ENCODE measurements around the gene FOSL1. TPM values are rescaled to one million over a fixed set of nuclear protein-coding genes. Genes with fewer than 3 reads are reported as not detected.
A peak's percentile ranks its signal among the peaks of the same experiment; 100 is the strongest.

Gene FOSL1
- polyA plus RNA-seq, 12 donors, result 0.15 to 1.0 (median 0.24) TPM; not detected in 3

- DNase-seq, result no peak
Measured at GRCh38 chr11:65919573-65920371, 19.6 kb upstream of the FOSL1 start.

GRCh38 chr11:65919141-65919572 is 19.0 kb upstream of the FOSL1 start, which contains the start of gene DRAP1:
DRAP1 (plus strand) TSS chr11:65919426; CDS start chr11:65919502, 76 bp downstream.
- DNase-seq, result peak; percentile 97

GRCh38 chr11:65918211-65919140 is 18.3 kb upstream of the FOSL1 start, which contains the start of gene C11orf68:
C11orf68 (minus strand) TSS chr11:65919062; CDS start chr11:65919031, 31 bp downstream.
- no peak for DNase-seq

GRCh38 chr11:65917434-65918210 is 17.4 kb upstream of the FOSL1 start:
- no peak for DNase-seq

DNA sequence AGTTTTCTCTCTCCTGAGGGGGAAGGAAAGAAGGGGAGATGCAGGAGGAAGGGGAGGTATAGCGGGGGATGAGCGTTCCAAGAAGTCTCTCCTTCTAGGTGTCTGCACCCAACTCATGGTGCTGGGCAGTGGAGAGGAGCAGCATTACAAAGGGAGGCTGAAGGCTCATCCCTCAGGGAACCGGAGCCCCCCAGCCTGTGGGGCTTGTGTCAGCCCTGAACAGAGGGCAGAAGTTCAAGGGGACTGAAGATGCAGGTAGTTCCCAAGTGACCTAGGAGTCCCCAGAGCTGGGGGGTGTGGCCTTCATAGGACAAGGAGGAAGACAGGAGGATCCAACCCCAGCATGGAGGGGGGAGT is 16.9 kb upstream of the FOSL1 start:
- no peak for DNase-seq

DNA sequence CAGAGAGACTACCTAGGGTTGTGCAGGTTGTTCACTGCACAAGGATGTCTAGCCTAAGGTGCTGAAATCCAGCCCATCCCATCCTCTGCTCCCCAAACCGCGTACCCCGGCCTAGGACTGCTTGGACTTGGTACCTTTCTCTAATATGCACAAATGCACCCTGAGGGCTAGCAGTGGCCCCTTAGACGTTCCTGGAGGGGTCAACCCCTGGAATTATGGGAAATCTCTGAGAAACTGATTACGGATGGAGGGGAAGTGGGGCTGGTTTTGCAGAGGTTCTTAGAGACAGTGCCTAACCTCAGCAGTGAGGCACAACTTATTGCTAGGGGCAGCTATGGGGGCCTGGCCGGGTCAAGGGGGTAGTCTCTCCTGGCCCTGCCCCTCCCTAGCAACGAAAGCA is 16.2 kb upstream of the FOSL1 start:
- no peak for DNase-seq

DNA sequence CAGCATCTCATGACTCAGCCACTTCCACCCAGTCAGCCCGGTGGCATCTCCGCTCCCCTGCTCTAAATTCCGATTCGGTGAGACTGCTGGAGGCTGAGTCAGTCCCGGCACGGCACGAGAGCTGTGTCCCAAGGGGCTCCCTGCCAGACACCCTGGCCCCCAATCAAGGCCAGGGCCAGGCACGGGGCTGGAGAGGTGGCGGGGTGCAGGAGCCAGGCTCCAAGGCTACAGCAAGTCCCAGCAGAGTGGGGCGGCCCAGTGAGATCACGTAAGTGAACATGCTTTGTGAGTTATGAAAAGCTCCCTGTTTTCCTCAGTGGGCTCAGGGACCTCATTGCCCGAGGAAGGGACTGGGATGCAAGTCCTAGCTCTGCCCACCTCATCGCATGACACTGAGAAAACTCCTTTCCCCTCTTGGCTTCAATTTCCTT is 15.6 kb upstream of the FOSL1 start:
- no peak for DNase-seq

DNA sequence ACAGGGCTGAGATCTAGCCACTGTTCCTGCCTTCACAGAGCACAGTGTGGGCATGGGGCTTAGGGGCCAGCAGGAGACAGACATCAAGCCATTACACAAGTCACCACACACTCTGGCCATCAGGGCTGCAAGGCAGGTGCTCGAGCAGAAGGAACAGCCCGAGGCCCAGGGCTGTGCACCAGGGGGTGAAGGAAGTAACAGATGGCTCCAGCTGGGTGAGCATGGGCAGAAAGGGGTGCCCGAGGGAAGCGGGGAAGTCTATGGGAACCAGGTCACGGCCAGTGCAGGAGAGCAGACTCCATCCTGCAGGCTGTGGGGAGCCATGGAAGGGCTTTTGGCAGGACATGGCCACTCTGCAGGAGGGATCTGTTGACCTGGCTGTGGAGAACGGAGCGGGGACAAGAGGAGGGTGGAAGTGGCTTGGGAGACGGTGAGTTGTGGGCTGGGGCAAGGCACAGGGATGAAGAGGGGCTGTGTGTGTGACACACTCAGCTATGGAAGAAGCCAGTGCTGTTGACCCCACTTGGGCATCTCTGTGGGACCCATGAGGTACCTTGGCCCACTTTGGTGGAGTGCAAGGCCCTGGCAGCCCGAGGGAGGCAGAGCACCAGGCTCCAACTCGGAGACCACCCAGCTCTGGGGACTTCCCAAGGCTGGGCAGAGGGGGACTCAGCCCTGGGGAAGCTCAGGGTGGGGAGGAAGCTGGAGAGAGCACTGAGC is 15.1 kb upstream of the FOSL1 start:
- DNase-seq, result no peak

- DNase-seq, result no peak
Measured at GRCh38 chr11:65912845-65913244, 12.7 kb upstream of the FOSL1 start.

DNA sequence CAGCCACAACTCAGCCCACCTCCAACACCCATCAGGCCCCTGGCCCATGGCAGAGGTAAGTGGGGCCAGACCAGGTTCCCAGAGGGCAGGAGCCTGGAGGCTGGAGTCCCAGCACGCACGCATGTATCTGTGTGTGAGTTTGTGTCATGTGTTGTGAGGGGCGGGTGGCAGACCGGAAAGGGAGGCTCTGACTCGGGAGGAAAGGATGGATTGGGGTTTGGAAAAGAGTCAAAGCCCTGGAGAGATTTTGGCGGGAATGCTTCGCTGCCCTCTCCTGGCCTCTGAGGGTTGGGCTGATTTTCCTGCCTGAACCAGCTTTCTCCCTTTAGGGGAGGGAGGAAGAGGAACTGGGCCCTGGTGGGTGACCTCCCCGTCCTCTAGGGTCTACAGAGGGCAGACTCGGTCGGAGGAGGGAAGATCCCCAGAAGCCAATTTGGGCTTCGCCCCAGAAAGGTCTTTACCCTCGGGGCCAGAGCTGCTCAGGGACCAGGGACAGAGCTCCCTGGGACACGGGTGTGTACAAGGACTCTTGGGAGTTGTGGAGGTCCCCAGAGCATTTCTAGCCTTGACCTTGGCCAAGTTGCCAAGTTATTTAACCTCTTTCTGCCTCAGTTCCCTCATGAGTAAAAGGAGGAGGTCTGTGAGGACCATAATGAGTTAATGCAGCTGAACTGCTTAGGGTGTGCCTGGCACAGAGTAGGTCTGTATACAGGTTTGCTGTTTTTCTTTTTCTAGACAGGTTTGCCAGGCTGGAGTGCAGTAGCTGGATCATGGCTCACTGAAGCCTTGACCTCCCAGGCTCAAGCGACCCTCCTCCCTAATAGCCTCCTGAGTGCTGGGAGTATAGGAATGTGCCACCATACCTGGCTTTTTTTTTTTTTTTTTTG is 11.7 kb upstream of the FOSL1 start:
- DNase-seq, result no peak

- no peak for DNase-seq
Measured at GRCh38 chr11:65907878-65908277, 7.7 kb upstream of the FOSL1 start.

- no peak for DNase-seq
Measured at GRCh38 chr11:65906602-65907001, 6.4 kb upstream of the FOSL1 start.

GRCh38 chr11:65903715-65904114 is 3.5 kb upstream of the FOSL1 start:
- no peak for DNase-seq

DNA sequence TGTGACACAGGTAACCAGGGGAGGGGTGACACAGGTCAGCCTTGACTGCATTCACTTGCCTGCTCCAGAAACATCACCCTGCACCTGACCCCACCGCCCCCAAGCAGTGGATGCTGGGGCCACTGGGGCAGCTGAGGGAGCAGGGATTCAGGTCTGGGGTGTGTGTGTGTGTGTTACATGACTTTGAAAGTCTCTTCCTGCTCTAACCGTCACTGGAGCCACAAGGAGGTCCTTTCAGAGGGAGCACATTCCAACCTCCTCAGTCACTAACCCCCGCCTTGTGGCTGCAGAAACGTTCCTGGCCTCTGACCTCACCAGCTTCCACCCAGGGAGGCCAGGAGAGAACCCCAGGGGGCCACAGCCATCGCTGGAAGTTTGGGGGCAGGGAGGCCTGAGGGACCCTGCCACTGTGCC is 2.9 kb upstream of the FOSL1 start:
- DNase-seq, result no peak

DNA sequence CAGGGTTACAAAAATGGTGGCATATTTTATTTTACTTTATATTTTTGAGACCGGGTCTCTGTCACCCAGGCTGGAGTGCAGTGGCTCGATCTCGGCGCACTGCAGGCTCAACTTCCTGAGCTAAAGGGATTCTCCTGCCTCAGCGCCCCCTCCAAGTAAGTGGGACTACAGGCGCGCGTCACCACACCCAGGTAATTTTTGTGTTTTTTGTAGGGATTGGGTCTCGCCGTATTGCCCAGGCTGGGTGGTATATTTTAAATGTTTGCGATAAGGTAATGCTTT is 652 bp upstream of the FOSL1 start:
- no peak for DNase-seq

DNA sequence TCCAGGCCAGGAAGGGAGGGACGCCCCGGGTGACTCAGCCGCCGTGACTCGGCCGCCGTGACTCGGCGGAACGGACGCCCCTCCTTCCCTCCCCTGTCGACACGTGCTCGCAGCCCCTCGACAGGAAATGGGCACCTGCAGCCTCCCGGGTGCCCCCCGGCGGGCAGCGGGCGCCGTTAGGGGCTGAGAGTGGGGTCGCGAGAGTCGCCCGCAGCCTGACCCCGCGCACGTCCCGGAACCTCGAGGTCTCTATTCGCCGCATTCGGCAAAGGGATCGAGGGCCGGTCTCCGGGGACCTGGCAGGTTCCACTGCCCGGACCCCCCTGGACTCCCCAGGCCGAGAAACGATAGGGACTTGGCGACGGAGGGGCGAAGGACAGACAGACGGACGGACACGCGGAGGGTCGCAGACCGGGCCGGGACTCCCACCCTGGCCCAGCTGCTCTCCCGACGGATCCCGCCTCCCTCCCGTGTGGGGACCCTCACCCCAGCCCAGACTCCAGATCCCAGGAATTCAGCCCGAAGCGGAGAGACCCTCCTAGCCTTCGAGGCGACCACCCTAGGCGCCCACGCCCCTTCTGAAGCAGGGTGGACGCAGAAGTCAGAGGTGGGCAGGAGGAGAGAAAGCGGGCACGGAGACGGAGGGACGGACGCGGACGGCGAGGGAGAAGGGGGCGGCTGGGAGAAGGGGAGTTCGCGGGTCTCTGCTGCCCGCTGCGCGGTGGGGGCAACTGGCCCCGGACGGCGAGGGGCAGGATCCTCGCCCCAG is 648 bp downstream of the FOSL1 start:
- DNase-seq, result no peak

DNA sequence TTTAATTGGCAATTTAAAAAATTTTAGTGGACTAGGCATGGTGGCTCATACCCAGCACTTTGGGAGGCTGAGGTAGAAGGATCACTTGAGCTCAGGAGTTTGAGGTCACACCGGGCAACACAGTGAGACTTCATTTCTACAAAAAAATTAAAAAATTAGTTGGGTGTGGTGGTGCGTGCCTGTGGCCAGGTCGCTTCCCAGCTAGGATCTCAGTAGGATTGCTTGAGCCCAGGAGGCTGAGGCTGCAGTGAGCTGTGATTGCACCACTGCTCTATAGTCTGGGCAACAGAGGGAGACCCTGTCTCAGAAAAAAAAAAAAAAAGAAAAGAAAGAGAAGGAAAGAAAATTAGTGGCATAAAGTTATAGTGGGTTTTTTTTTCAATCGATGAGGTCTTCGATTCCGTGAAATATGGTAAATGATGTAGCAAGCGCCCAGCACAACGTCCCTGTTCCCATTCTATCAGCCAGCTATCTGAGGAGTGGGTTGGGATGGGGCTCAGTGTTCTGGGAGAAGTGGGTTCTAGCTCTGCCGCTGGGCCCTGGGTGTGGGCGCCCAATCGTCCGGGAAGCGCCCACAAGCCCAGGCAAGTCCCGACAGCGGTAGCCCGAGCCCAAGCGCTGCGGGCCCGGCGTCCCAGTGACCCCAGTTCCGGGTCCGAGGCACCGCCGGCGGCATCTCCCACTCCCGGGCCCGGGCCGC is 1.4 kb downstream of the FOSL1 start:
- DNase-seq, result no peak

DNA sequence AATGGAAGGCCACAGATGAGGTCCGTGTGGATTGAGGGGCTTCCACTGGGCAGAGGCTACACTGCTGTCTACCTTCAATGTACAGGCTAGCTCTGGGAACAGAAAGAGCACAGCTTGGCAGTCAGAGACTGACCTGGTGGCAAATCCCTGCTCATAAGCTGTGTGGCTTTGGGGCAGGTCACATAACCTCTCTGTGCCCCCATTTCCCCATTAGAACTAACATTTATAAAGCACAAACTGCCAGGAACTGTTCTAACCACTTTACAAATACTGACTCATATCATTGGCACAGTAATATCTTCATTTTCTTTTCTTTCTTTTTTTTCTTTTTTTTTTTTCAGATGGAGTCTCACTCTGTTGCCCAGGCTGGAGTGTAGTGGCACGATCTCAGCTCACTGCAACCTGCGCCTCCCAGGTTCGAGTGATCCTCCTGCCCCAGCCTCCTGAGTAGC is 3.1 kb downstream of the FOSL1 start:
- no peak for DNase-seq

Measured in muscle of arm (tissue), 12 donors.